ENCODE results near the gene TCAP. TPM values are rescaled to one million over a fixed set of nuclear protein-coding genes. Genes with fewer than 3 reads are reported as not detected.

TCAP gene
- total RNA-seq, 1 experiment from 2014 or later = 2.1 TPM

DNA sequence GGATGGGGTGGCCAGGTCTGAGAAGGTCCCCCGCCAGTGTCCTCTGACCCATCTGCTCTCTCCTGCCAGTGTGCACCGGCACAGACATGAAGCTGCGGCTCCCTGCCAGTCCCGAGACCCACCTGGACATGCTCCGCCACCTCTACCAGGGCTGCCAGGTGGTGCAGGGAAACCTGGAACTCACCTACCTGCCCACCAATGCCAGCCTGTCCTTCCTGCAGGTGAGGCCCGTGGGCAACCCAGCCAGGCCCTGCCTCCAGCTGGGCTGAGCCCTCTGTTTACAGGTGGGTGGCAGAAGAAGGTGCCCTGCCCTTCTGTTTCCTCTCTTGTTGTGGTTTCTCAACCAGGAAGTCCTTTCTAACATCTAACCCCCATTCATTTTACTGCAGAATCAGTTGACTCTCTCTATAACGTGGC lies 41.8 kb downstream of the TCAP start:
- Histone ChIP-seq H2AK5ac (ENCODE audit: insufficient read length, low read length) (no peak overlapping the region), H3K56ac (ENCODE audit: insufficient read length, low read depth, low read length) (no peak overlapping the region), H3K4me2 (ENCODE audit: insufficient read depth, insufficient read length, low read length) (no peak overlapping the region), H2BK120ac (ENCODE audit: low read depth, low read length, poor library complexity, severe bottlenecking) (no peak overlapping the region), H3K18ac (ENCODE audit: insufficient read length, low read depth, low read length) (no peak overlapping the region), H3K23ac (ENCODE audit: insufficient read length, low read depth, low read length) (no peak overlapping the region), H3K79me1 (ENCODE audit: insufficient read depth, low read depth, low read length, poor library complexity, severe bottlenecking) (no peaks in the 10 kb centered on the region), H4K91ac (ENCODE audit: insufficient read length, low read depth, low read length) (no peak overlapping the region), H3K4me1 (ENCODE audit: insufficient read depth, low read length) (peaks cover 8% of the 10 kb centered on the region), H4K5ac (ENCODE audit: insufficient read length, low read depth, low read length) (no peak overlapping the region), H3K23me2 (ENCODE audit: insufficient read length, low read depth, low read length, poor library complexity, severe bottlenecking) (no peaks in the 10 kb centered on the region), H4K20me1 (ENCODE audit: control insufficient read depth, insufficient read depth, insufficient read length) (no peaks in the 10 kb centered on the region), H3K14ac (ENCODE audit: insufficient read depth, low read length) (no peak overlapping the region), H3K27ac (ENCODE audit: insufficient read length, low read depth, low read length) (no peak overlapping the region), H2BK5ac (ENCODE audit: insufficient read length, low read length) (no peak overlapping the region), H2AFZ (ENCODE audit: low read length) (no peak overlapping the region), H2BK12ac (ENCODE audit: insufficient read length, low read depth, low read length) (no peak overlapping the region), H3K79me2 (ENCODE audit: insufficient read depth, low read length) (peaks cover 39% of the 10 kb centered on the region; the same call in 1 of the 2 replicates), H3K4ac (ENCODE audit: low read depth, low read length) (no peak overlapping the region), H4K8ac (replicated peaks; ENCODE audit: insufficient read length, low read depth, low read length) (no peak overlapping the region), H2BK15ac (ENCODE audit: low read depth, low read length) (no peak overlapping the region), H3K9me3 (ENCODE audit: control insufficient read depth, low read depth, low read length) (no peaks in the 10 kb centered on the region), H2BK20ac (ENCODE audit: low read depth, low read length, poor library complexity, severe bottlenecking) (no peak overlapping the region), H3T11ph (ENCODE audit: low read length) (no peak overlapping the region), H3K27me3 (ENCODE audit: insufficient read depth, low read length) (no peaks in the 10 kb centered on the region), H3K9ac (ENCODE audit: extremely low read depth, insufficient read length, low read length) (no peak overlapping the region)
- WGBS (ENCODE audit: extremely low coverage, insufficient read length, low lambda C conversion rate) = no CpG with 5 or more reads among the region's 7 CpGs
- no peak for DNase-seq
- peaks cover 61 to 76% (median 64%) of the 10 kb centered on the region in 3 experiments for H3K36me3 Mint-ChIP-seq (ENCODE audit: insufficient read depth in 1 of 3, low read depth in 3 of 3)
- H3K4me3 Mint-ChIP-seq = peak overlapping the region in 1 of 2 experiments; percentile 11; a peak in 1 of 5 replicates
- TF ChIP-seq, protein P1, sequence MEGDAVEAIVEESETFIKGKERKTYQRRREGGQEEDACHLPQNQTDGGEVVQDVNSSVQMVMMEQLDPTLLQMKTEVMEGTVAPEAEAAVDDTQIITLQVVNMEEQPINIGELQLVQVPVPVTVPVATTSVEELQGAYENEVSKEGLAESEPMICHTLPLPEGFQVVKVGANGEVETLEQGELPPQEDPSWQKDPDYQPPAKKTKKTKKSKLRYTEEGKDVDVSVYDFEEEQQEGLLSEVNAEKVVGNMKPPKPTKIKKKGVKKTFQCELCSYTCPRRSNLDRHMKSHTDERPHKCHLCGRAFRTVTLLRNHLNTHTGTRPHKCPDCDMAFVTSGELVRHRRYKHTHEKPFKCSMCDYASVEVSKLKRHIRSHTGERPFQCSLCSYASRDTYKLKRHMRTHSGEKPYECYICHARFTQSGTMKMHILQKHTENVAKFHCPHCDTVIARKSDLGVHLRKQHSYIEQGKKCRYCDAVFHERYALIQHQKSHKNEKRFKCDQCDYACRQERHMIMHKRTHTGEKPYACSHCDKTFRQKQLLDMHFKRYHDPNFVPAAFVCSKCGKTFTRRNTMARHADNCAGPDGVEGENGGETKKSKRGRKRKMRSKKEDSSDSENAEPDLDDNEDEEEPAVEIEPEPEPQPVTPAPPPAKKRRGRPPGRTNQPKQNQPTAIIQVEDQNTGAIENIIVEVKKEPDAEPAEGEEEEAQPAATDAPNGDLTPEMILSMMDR (conservative IDR thresholded peaks at IDR 0.05) = no peak
- peaks cover 38 to 41% of the 10 kb centered on the region in 2 experiments for H3K4me1 Mint-ChIP-seq
- H3K27me3 Mint-ChIP-seq (ENCODE audit: low read depth) = no peaks in the 10 kb centered on the region; the same call in 1 of the 2 replicates
- H3K9me3 Mint-ChIP-seq = no peaks in the 10 kb centered on the region
- peak overlapping the region; percentile 32 to 80 (median 77); a peak in 4 of 7 replicates for H3K27ac Mint-ChIP-seq
